Cardiac muscle cell (in vitro differentiated cells and primary cell): ENCODE results near the gene C16orf86. TPM values are rescaled to one million over a fixed set of nuclear protein-coding genes. Genes with fewer than 3 reads are reported as not detected.

Experiments used
- DNase-seq, 2 donors: peaks; one replicate each; pipeline versions ENCODE4 v3.0.0 to v3.0.0-alpha.2; 2010 to 2017; ENCODE audit warnings: low read depth in 1 of 2, low spot score in 1 of 2
- H3K27ac ChIP-seq: fragments of 200-600 bp; sonication (generic); 2 replicates; pipeline ENCODE4 v1.5.1; 2016
- H3K27me3 ChIP-seq: fragments of 200-600 bp; sonication (generic); 2 replicates; pipeline ENCODE4 v1.6.0; 2016; ENCODE audit warnings: control low read depth
- H3K36me3 ChIP-seq: fragments of 200-600 bp; sonication (generic); 2 replicates; pipeline ENCODE4 v1.5.1; 2016; ENCODE audit warnings: control low read depth
- H3K4me1 ChIP-seq: fragments of 200-600 bp; sonication (generic); 2 replicates; pipeline ENCODE4 v1.8.1; 2017; ENCODE audit warnings: low read depth, mild to moderate bottlenecking, mixed run types
- H3K4me3 ChIP-seq: fragments of 200-600 bp; sonication (generic); 2 replicates; pipeline ENCODE4 v1.5.1; 2016; ENCODE audit warnings: mild to moderate bottlenecking
- H3K9me3 ChIP-seq: fragments of 200-600 bp; sonication (generic); 2 replicates; pipeline ENCODE4 v1.5.1; 2017; ENCODE audit warnings: low read depth, mild to moderate bottlenecking, control low read depth
- CTCF ChIP-seq: IDR thresholded peaks from 2 replicates; pipeline ENCODE4 v1.5.1; 2012; ENCODE audit warnings: low read depth, mild to moderate bottlenecking, low read length
- polyA plus RNA-seq: library from polyadenylated mRNA; unstranded; fragments of >200 nt; fragmentation: Nextera tagmentation; extraction: Ambion mirVana; gene quantifications from 2 replicates; pipeline ENCODE4 v1.2.1, GENCODE V29; 2016
- total RNA-seq: library from RNA; depleted of rRNA; stranded (reverse); fragments of >200 nt; gene quantifications from 2 replicates; pipeline ENCODE4 v1.2.3, GENCODE V29; 2016

The C16orf86 gene
- total and polyA plus RNA-seq, 2 experiments from 2014 or later, result 5.1 to 13.0 TPM

GRCh38 chr16:67713647-67714273 lies 47.1 kb downstream of the C16orf86 start:
- H3K9me3 ChIP-seq, result no peaks in the 10 kb centered on the region
- H3K4me1 ChIP-seq, result no peaks in the 10 kb centered on the region
- no peak for DNase-seq
- H3K27me3 ChIP-seq, result peaks cover 85% of the 10 kb centered on the region
- H3K4me3 ChIP-seq, result no peak overlapping the region
- no peak overlapping the region for H3K27ac ChIP-seq
- no peaks in the 10 kb centered on the region for H3K36me3 ChIP-seq
- no peak for TF ChIP-seq CTCF

GRCh38 chr16:67714522-67714921 lies 47.9 kb downstream of the C16orf86 start:
- Histone ChIP-seq H3K27me3 (peaks cover 79% of the 10 kb centered on the region), H3K4me3 (no peak overlapping the region), H3K9me3 (no peaks in the 10 kb centered on the region), H3K4me1 (no peaks in the 10 kb centered on the region), H3K27ac (no peak overlapping the region), H3K36me3 (no peaks in the 10 kb centered on the region)
- DNase-seq, result no peak
- TF ChIP-seq CTCF, result no peak

- Histone ChIP-seq H3K9me3 (no peaks in the 10 kb centered on the region), H3K4me3 (no peak overlapping the region), H3K27me3 (peaks cover 76% of the 10 kb centered on the region), H3K27ac (no peak overlapping the region), H3K4me1 (no peaks in the 10 kb centered on the region), H3K36me3 (no peaks in the 10 kb centered on the region)
- DNase-seq, result no peak
- TF ChIP-seq CTCF, result no peak
Observed at GRCh38 chr16:67716097-67716496, 49.5 kb downstream of the C16orf86 start.

Other genes starting within 250 kb of the C16orf86 start
- 0.28 and 0.36 TPM in 2 replicates for gene HSD11B2, start 235.7 kb upstream of the C16orf86 start, total RNA-seq
- gene HSD11B2, start 235.7 kb upstream of the C16orf86 start, polyA plus RNA-seq, result 0.26 and 0.84 TPM in 2 replicates
- gene ATP6V0D1, start 185.7 kb upstream of the C16orf86 start, total RNA-seq, result 74.5 and 140 TPM in 2 replicates
- gene ATP6V0D1, start 185.7 kb upstream of the C16orf86 start, polyA plus RNA-seq, result 139 and 203 TPM in 2 replicates
- gene AGRP, start 183.3 kb upstream of the C16orf86 start, total RNA-seq, result not detected in 2 replicates
- 0.71 TPM in 1 of 2 replicates, not detected in the other for gene AGRP, start 183.3 kb upstream of the C16orf86 start, polyA plus RNA-seq
- gene RIPOR1, start 138.0 kb upstream of the C16orf86 start, total RNA-seq, result 27.3 and 35.7 TPM in 2 replicates
- 29.5 and 46.3 TPM in 2 replicates for gene RIPOR1, start 138.0 kb upstream of the C16orf86 start, polyA plus RNA-seq
- 25.2 and 33.9 TPM in 2 replicates for gene CTCF, start 104.3 kb upstream of the C16orf86 start, total RNA-seq
- 37.6 and 38.0 TPM in 2 replicates for gene CTCF, start 104.3 kb upstream of the C16orf86 start, polyA plus RNA-seq
- 0.78 and 1.6 TPM in 2 replicates for gene CARMIL2, start 21.7 kb upstream of the C16orf86 start, total RNA-seq
- gene CARMIL2, start 21.7 kb upstream of the C16orf86 start, polyA plus RNA-seq, result 2.3 and 2.4 TPM in 2 replicates
- 17.2 and 25.5 TPM in 2 replicates for gene ACD, start 6.6 kb upstream of the C16orf86 start, total RNA-seq
- 25.1 and 31.8 TPM in 2 replicates for gene ACD, start 6.6 kb upstream of the C16orf86 start, polyA plus RNA-seq
- 0.71 and 0.74 TPM in 2 replicates for gene PARD6A, start 5.9 kb upstream of the C16orf86 start, total RNA-seq
- 0.91 and 1.1 TPM in 2 replicates for gene PARD6A, start 5.9 kb upstream of the C16orf86 start, polyA plus RNA-seq
- 29.8 and 34.8 TPM in 2 replicates for gene ENKD1, start 64 bp upstream of the C16orf86 start, total RNA-seq
- 23.3 and 23.8 TPM in 2 replicates for gene ENKD1, start 64 bp upstream of the C16orf86 start, polyA plus RNA-seq
- 5.9 and 8.4 TPM in 2 replicates for gene GFOD2, start 52.5 kb downstream of the C16orf86 start, total RNA-seq
- 2.2 and 5.6 TPM in 2 replicates for gene GFOD2, start 52.5 kb downstream of the C16orf86 start, polyA plus RNA-seq
- 7.4 and 8.0 TPM in 2 replicates for gene RANBP10, start 139.7 kb downstream of the C16orf86 start, total RNA-seq
- 13.4 and 13.6 TPM in 2 replicates for gene RANBP10, start 139.7 kb downstream of the C16orf86 start, polyA plus RNA-seq
- gene TSNAXIP1, start 140.1 kb downstream of the C16orf86 start, total RNA-seq, result 1.1 and 4.0 TPM in 2 replicates
- gene TSNAXIP1, start 140.1 kb downstream of the C16orf86 start, polyA plus RNA-seq, result 1.7 and 3.0 TPM in 2 replicates
- 75.3 and 80.7 TPM in 2 replicates for gene THAP11, start 175.5 kb downstream of the C16orf86 start, total RNA-seq
- gene THAP11, start 175.5 kb downstream of the C16orf86 start, polyA plus RNA-seq, result 61.3 and 68.3 TPM in 2 replicates
- 77.6 and 213 TPM in 2 replicates for gene NUTF2, start 180.1 kb downstream of the C16orf86 start, total RNA-seq
- 220 and 235 TPM in 2 replicates for gene NUTF2, start 180.1 kb downstream of the C16orf86 start, polyA plus RNA-seq
- gene CENPT, start 180.9 kb downstream of the C16orf86 start, total RNA-seq, result 42.1 and 61.8 TPM in 2 replicates
- 65.2 and 70.2 TPM in 2 replicates for gene CENPT, start 180.9 kb downstream of the C16orf86 start, polyA plus RNA-seq
- 89.6 and 95.7 TPM in 2 replicates for gene EDC4, start 206.2 kb downstream of the C16orf86 start, total RNA-seq
- 68.3 and 87.8 TPM in 2 replicates for gene EDC4, start 206.2 kb downstream of the C16orf86 start, polyA plus RNA-seq
- 2.2 and 4.8 TPM in 2 replicates for gene NRN1L, start 218.1 kb downstream of the C16orf86 start, total RNA-seq
- 0.32 and 0.73 TPM in 2 replicates for gene NRN1L, start 218.1 kb downstream of the C16orf86 start, polyA plus RNA-seq
- gene PSKH1, start 226.4 kb downstream of the C16orf86 start, total RNA-seq, result 31.0 and 31.6 TPM in 2 replicates
- gene PSKH1, start 226.4 kb downstream of the C16orf86 start, polyA plus RNA-seq, result 46.7 and 48.8 TPM in 2 replicates